ENCODE measurements around the gene BRINP1.

DNA sequence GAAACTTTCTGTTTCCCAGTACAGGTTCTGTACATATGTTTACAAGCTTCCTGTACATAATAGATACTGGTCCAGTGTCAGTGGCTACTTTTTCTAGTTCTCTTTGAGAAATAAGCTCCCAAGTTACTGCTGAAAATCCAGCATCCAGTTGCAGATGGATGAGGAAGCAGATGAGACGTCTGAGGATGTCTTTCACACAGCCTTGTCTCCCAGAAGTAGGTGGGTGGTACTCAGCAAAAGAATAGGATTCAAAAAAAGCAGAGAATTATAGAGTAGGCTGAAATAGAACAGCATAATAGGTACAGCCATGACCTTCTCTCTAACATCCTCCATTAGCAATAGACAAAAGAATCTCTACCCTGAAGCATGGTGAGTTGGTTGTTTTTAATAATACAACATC, 77.7 kb downstream of the BRINP1 start:
- TF ChIP-seq, protein P1, sequence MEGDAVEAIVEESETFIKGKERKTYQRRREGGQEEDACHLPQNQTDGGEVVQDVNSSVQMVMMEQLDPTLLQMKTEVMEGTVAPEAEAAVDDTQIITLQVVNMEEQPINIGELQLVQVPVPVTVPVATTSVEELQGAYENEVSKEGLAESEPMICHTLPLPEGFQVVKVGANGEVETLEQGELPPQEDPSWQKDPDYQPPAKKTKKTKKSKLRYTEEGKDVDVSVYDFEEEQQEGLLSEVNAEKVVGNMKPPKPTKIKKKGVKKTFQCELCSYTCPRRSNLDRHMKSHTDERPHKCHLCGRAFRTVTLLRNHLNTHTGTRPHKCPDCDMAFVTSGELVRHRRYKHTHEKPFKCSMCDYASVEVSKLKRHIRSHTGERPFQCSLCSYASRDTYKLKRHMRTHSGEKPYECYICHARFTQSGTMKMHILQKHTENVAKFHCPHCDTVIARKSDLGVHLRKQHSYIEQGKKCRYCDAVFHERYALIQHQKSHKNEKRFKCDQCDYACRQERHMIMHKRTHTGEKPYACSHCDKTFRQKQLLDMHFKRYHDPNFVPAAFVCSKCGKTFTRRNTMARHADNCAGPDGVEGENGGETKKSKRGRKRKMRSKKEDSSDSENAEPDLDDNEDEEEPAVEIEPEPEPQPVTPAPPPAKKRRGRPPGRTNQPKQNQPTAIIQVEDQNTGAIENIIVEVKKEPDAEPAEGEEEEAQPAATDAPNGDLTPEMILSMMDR (IDR thresholded peaks at IDR 0.05; ENCODE audit: insufficient read depth, low read length): no peak
- TF ChIP-seq SPI1 (IDR thresholded peaks at IDR 0.05; ENCODE audit: borderline replicate concordance, low read depth) (no peak), GABPA (IDR thresholded peaks at IDR 0.05; ENCODE audit: low read depth) (no peak)

All from HL-60 (cell line).